Stimulated activated CD8-positive, alpha-beta memory T cell treated with anti-CD3 and anti-CD28 coated beads, Interleukin-12 subunit alpha, Interleukin-12 subunit beta, amount 100 ng/mL, for 4 hours (primary cell): Measurements from ENCODE around the gene CWF19L2.
"Not testable (repeated sequence)": the region's sequence is repeated elsewhere in the genome, so short reads cannot be mapped to it uniquely, and the experiment has no call there.

ENCODE experiments used
- DNase-seq: peaks from one replicate; pipeline ENCODE4 v3.0.0-alpha.2; 2020; ENCODE audit warnings: low read depth

CWF19L2 gene

GRCh38 chr11:107438148-107438547 is 19.5 kb downstream of the CWF19L2 start:
- DNase-seq, result no peak

GRCh38 chr11:107430525-107430924 is 27.1 kb downstream of the CWF19L2 start:
- no peak for DNase-seq

GRCh38 chr11:107427569-107428180 is 29.9 kb downstream of the CWF19L2 start:
- DNase-seq, result no peak

DNA sequence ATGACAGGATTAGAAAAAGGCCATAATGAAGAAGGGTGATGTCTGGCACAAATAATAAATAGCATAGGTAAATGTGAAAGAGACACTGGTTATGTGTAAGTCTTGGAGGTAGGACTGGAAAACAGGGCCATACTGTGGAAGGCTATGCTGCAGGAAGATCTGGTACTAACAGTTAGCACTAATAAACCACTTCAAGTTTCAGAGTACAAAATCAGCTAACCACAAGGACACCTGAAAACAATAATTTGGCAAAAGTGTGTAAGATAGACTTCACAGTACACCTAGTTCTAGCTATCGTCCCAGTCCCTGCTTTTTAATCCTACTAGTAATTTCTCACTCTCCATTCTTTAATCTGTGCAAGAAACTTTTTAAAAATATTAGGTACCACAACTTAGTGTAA is 44.3 kb downstream of the CWF19L2 start:
- no peak for DNase-seq

DNA sequence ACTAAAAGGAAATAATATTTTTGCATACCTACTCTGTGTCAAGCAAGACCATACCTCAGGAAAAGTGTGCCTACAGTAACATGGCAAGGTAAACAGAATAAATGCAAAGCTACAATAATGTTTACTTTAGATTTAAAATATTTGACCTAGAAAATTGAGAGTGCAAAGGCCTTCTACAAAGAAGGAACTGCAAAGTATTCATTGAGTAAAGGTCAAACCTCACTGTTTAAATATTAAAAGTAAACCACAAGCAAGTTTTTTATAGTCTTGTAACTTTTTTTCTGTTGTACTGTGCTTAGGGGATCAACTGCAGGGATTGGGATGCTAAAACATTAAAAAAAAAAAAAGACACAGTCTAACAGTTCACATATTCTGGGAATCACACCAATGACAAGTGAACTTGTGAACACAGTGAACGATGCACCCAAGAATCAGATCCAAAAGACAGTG is 48.8 kb downstream of the CWF19L2 start:
- DNase-seq, result no peak

GRCh38 chr11:107405260-107405659 is 52.4 kb downstream of the CWF19L2 start:
- DNase-seq, result no peak

DNA sequence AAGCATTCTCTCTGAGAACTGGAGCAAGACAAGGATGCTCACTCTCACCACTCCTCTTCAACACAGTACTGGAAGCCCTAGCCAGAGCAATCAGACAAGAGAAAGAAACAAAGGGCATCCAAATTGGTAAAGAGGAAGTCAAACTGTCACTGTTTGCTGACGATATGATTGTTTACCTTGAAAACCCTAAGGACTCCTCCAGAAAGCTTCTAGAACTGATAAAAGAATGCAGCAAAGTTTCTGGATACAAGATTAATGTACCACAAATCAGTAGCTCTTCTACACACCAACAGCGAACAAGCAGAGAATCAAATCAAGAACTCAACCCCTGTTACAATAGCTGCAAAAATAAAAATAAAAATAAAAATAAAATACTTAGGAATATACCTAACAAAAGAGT is 56.5 kb downstream of the CWF19L2 start:
- not testable (repeated sequence) for DNase-seq

DNA sequence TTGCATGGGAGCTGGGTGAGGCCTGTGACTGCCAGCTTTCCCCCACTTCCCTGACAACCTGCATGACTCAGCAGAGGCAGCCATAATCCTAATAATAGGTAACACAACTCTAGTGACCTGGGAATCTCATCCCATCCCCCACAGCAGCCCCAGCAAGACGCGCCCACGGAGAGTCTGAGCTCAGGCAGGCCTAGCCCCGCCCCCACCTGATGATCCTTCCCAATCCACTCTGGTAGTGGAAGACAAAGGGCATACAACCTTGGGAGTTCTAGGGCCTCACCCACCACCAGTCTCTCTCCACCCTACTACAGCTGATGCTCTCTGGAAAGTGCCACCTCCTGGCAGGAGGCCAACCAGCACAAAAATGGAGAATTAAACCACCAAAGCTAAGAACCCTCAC is 60.3 kb downstream of the CWF19L2 start:
- DNase-seq, result no peak

- no peak for DNase-seq
Measured at GRCh38 chr11:107392611-107393010, 65.0 kb downstream of the CWF19L2 start.

DNA sequence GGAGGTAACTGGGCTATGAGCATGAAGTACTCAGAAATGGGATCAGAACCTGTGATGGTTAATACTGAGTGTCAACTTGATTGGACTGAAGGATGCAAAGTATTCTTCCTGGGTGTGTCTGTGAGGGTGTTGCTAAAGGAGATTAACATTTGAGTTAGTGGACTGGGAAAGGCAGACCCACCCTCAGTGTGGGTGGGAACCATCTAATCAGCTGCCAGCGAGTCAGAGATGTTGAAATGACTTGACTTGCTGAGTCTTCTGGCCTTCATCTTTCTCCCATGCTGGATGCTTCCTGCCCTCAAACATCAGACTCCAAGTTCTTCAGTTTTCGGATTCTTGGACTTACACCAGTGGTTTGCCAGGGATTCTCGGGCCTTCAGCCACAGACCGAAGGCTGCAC is 66.9 kb downstream of the CWF19L2 start:
- not testable (repeated sequence) for DNase-seq

- no peak for DNase-seq
Measured at GRCh38 chr11:107387666-107388065, 70.0 kb downstream of the CWF19L2 start.

DNA sequence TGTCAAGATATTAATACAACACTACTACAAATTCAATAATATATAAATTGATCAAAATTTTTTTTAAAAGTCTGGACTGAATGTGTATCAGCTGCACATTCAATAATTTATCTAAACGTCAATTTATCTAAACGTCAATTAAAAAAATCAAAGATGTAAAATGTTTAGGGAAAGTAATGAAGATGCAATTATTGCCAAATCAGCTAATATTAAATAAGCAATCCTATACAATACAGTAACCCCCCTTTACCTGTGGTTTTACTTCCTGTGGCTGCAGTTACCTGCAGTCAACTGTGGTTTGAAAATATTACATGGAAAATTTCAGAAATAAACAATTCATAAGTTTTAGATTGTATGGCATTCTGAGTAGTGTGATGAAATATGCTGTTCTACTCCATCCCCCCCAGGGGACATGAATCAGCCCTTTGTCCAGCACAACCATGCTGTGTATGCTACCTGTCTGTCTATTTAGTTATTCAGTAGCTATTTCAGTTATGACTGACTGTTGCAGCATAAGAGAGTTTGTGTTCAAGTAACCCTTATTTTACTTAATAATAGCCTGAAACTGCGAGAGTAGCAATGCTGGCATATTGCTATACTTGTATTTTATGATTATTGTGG is 72.2 kb downstream of the CWF19L2 start:
- DNase-seq, result no peak

DNA sequence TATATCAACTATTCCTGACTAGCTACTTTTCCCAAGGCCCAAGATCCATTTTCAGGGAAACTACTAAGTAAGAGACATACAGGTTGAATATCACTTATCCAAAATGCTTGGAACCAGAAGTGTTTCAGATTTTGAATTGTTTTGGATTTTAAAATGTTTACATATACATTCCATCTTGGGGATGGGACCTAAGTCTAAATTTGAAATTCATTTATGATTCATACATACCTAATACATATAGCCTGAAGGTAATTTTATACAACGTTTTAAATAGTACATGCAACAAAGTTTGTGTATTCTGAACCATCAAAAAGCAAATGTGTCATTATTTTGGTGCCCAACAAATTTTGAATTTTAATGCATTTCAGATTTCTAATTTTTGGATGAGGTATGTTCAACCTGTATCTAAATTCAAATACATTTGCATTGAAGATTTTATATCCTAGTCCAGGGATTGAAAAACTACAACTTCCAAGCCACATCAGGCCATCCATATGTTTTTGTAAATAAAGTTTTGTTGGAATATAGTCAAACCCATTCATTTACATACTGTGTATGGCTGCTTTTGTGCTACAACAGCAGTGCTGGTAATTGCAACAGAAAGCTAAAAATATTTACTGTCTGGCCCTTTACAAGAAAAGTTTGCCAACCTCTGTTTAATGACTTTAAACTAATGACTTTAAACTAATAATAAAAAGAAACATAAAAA is 73.3 kb downstream of the CWF19L2 start:
- no peak for DNase-seq

GRCh38 chr11:107372439-107372838 is 85.2 kb downstream of the CWF19L2 start:
- DNase-seq, result no peak

DNA sequence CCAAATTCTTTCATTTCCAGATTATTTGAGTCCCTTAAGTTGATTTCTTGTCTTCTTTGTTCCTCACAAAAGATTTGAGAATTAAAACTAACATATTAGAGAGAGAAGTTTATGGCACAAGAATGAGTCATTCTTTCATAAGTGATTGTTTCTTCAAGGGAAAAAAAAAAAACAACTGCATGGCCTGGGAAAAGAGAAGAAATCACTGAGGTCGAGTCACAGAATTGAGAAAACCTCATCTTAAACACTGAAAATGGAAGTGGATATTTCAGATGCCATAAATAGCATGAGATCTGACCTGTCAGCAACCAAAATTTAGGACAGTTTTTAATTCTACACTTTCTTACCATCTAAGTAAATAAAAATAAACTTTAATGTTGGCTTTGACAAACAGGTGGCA is 87.2 kb downstream of the CWF19L2 start:
- DNase-seq, result no peak

- no peak for DNase-seq
Measured at GRCh38 chr11:107359701-107360100, 97.9 kb downstream of the CWF19L2 start.

DNA sequence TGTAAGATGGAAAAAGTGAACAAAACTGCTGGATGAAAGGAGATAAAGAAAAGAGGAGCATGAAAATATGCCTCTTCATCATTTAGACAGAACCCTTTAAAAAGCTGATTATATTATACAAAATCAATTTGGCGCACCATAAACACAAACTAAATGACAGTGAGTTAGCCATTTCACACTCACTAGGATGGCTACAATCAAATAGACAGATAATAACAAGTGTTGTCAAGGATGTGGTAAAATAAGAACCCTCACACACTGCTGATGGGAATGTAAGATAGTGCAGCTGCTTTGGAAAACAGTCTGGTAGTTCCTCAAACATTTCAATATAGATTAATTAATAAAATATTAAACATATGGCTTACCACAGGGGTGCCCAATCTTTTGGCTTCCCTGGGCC is 99.7 kb downstream of the CWF19L2 start:
- DNase-seq, result no peak

- DNase-seq, result no peak
Measured at GRCh38 chr11:107354780-107355179, 102.8 kb downstream of the CWF19L2 start.

GRCh38 chr11:107337917-107338316 is 119.7 kb downstream of the CWF19L2 start:
- no peak for DNase-seq

GRCh38 chr11:107331728-107332127 is 125.9 kb downstream of the CWF19L2 start:
- DNase-seq, result no peak

DNA sequence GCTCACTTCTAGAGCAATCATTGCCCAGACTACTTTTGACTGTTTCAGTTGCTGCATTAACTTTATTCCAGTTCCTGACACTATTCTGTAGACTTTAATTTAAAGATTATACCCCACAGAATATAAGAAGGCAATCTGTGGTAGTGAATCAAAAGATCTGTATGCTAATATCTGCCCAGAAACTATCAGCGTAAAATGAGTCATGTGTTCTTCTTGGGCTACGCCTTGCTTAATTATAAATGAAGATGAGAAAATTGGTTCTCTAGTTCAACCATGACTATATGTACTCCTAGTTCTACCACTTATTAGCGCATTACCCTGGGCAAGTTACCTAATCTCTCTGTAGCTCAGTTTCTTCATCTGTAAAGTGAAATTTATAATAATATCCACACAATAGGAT is 128.5 kb downstream of the CWF19L2 start:
- DNase-seq, result no peak

GRCh38 chr11:107316426-107316825 is 141.2 kb downstream of the CWF19L2 start:
- DNase-seq, result no peak

- DNase-seq, result no peak
Measured at GRCh38 chr11:107307991-107308390, 149.6 kb downstream of the CWF19L2 start.
